ENCODE results near the gene USP14. TPM values are rescaled to one million over a fixed set of nuclear protein-coding genes. Genes with fewer than 3 reads are reported as not detected.

Gene USP14
- total and polyA plus RNA-seq, 2 of the 8 experiments (the other 6 are each of a cell fraction or from before 2014, with no cell fraction given) = 14.8 to 91.1 TPM

- TF ChIP-seq CREB1 (IDR thresholded peaks at IDR 0.05) = no peak
- TF ChIP-seq BACH1 (IDR thresholded peaks at IDR 0.05; ENCODE audit: low read length) = no peak
- TF ChIP-seq SP4 (IDR thresholded peaks at IDR 0.05; ENCODE audit: low read length) = no peak
- TF ChIP-seq BCL11A (IDR thresholded peaks at IDR 0.05; ENCODE audit: low read depth in 2 of 2, low read length in 2 of 2) = no peak
- TF ChIP-seq POLR2AphosphoS5 (IDR thresholded peaks at IDR 0.05; ENCODE audit: low read depth, low read length) = no peak
Observed at GRCh38 chr18:179499-179898, 21.1 kb downstream of the USP14 start (continued).
